HG02970 (cell line): Measurements from ENCODE around the gene NFATC2.

Experiments
- ATAC-seq: cut with Tn5 transposase; IDR thresholded peaks from one replicate; pipeline ENCODE4 v1.9.1; 2021; ENCODE audit warnings: mild to moderate bottlenecking, moderate library complexity, moderate number of reproducible peaks; ENCODE audit not compliant: unreplicated experiment, low FRiP score

The NFATC2 gene

DNA sequence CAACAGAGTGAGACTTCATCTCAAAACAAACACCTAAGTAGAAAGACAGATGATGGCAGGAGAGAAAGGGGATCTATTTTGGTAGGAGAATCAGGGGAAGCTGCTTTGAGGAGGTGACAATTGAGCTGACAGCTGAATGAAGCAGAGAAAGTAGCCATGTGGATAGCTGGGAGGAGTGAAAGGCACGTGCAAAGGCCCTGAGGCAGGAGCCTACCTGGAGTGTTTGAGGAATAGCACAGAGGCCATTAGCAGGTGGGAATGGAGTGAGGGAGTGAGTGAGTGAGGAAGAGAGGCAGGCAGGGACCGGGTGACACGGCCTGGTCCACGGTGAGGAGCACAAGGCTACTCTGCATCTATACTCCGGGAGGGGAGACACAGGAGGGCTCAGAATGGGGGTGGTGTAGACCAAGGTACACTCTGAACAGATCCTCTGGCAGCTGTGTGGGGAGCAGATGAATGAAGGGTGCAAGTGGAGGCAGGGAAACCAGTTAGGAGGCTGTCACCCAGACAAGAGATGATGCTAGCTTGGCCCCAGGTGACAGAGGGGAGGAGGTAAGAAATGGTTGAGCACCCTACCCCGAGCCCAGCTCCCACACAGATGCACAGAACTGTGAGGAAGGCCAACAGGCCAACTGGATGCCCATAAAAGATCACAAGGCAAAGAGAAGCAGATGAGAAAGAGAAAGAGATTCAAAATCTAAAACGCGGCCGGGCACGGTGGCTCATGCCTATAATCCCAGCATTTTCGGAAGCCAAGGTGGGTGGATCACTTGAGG is 43.6 kb downstream of the NFATC2 start:
- ATAC-seq: no peak

DNA sequence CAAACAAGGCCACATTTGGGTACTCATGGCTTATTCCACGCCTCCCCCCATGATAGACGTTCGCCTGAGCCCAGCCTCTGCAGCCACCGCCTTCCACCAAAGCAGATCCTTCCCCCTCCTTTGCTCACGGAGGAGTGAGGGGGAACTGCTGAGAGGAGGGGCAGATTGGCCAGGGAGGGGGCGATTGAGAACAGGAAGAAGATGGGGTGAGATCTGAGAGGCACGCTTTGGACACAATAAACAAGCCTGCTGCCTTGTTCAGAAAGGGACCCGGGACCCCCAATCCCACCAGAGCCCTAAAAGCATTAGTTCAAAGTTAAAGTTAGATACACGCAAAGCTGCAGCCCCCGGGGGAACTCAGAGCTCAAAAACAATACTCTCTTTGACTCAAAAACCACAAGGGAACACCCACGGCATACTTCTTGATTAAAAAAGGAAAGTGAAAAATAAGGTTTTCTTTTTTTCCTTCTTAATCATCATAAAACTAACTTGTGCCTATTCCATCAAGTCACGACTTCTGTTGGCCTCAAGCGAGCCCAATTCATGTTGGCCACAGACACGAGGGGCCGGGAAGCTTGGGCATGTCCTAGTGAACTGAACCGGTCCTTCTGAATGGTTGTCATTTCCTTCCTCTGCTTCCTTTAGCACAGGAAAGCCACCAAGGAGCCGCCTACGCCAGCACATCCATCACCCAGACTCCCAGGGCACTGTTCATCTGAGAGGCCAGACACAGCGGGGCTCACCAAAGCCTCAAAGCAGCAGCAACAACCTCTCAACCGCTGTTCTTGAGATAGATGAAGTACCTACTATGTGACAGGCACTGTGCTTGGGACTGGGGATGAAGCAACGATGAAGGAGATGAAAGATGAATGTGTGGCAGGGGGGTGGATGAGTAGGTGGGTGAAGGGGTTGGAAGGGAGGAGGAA is 44.7 kb downstream of the NFATC2 start:
- no peak for ATAC-seq

DNA sequence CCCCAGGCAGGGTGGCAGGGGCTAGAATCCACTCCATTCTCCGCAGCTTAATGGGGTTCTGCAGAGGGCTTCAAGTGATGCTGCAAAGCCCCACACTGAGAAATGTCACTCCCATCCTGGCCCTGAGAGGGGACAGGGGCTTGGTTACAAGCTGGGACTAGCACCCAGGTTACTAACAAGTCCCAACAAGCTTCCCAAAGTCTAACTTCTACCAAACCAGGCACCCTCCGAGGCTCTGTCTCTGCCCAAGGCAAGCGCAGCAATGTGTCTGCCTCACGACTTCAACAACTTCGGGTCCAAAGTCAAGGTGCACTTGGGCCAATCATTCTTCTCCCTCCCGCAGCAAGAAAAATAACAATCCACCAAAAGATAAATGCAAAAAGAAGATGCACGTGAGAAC is 45.6 kb downstream of the NFATC2 start:
- ATAC-seq: no peak

DNA sequence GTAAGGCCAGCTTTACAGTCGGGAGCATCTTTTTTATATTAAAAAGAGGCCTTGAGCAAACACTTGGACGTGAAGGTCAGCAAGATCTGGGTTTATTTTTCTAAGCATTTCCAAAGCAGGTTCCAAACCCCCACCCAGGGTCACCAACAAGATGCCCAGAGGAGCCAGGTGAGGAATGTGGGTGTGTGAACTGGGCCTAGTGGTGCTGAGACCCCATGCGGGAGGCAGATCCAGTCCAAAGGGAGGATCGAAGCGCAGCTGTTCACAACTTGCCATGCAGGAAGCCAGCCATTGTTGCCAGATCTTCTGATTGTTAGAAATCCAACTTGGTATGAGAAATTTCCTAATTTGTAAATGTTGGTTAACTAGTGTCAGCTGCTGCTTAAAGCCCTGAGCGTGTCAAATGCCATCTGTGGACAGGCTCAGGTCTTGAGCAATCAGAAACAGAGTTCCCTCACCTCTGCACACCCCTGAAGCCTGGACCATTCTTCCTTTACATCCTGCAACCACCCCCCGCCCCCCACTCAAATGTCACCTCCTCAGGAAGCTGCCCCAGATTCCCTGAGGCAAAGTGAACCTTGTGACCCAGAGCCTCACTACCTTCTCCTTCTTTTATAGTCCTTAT is 46.5 kb downstream of the NFATC2 start:
- ATAC-seq: no peak

DNA sequence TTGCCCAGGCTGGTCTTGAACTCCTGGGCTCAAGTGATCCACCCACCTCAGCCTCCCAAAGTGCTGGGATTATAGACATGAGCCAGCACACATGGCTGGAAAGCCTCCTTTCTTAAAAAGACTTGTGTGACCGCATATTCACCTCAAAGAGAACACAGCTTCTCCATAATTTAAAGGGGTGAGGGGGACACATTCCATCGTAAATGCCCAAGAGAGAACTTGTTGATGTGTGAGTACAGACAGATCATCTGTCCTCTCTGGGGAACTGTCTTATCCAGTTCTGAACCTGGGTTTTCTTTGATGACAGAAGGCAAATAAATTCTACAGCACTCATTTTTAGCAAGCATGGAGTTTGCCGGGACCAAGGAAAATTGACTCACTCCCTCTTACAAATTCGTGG is 47.2 kb downstream of the NFATC2 start:
- no peak for ATAC-seq

DNA sequence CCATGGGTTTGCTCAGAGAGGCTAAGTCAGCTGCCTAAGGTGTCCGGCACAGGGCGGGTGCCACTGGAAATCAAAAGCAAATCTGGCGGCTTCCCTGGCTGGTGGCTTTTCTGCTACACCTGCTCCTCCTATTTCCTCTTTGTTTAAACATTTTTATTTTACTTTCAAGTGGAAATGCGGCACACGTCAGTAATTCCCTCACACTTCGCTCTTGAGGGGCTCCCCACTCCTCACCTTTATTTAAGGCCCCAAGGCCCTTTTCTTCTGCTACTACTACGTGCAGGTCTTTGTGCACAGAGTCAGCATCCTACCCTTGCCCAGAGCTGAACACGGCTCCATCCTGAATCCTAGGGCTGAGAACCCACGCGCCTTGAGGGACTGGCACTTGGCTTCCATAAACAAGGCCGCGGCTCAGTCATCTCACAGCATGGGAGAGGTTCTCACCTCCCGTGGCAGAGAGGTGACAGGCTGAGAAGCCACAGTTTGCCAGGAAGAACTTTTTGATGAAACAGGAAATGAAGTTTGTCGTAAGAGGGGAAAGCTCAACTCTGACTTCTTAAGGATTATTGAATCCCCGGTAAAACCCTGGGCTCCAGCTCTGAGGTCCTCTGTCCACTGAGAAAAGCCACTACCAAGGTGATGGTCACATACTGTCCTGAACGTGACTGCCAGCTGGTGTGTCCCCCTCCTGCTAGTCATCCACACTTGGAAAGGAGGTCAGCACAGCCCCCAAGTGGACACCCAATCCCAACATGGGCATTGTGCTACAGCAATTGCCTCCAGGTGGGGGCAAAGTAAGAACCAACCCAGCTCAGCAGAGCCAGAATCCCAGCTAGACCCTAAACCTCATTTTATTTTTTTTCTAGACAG is 48.0 kb downstream of the NFATC2 start:
- no peak for ATAC-seq

DNA sequence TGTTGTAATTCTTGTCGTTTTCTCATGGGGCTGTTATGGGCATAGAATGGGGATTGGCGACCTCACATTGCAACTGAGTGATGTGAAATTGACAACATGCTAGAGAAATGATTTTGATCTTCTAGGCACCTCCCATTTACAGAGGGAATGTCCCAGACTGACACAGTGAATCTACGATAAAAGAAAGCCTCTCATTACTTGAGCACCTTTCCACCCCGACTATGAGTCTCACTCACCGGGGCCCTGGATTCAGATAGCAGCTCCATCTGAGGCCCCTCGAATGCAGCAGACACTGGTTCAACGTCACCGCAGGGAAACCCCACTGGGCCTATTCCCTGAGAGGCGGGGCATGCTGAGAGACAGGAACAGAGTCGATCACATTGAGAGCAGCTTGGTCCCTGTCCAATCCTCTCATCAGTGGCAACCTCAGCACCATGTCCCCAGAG is 49.1 kb downstream of the NFATC2 start:
- no peak for ATAC-seq

DNA sequence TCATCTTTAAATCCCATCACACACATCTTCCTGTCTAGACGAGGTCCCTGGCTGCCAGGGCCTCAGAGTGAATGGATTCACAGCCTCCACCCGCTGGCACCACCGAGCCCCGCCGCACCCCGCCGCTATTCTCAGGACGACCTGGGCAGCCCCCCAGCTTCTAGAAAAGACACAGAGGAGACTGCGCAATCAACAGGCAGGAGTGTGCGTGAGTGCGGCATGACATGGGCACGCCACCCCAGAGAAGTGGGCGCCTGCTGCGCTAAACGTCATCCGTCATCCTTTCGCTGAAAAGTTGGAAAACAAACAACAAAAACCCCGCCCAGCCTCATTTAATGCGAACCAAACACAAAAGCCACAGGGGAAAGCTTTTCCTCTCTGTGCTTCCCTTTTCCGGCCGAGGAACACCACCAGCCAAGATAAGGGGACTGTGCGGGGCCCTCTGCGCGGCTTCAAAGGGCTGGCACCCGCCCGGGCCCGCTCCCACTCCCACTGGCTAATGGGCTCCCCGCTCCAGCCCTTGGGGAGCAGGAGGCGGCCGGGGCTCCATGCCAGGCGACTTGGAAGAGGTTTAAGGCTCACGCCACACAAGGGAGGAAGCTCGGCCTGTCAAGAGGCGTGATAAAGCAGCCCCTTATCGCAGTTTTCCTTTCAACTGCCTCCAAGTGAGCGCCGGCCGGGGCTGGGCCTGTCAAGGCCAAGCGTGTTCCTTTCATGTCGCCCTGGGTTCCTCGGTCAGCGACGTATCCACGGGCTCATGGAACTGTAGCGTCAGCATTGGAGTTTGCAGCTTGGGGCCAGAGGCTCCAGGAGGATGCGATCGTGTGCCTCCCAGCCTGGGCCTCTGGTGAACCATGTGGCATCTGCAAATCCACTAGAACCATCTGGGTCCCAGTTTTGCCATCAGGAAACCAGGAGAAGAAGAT is 50.1 kb downstream of the NFATC2 start:
- ATAC-seq: no peak

DNA sequence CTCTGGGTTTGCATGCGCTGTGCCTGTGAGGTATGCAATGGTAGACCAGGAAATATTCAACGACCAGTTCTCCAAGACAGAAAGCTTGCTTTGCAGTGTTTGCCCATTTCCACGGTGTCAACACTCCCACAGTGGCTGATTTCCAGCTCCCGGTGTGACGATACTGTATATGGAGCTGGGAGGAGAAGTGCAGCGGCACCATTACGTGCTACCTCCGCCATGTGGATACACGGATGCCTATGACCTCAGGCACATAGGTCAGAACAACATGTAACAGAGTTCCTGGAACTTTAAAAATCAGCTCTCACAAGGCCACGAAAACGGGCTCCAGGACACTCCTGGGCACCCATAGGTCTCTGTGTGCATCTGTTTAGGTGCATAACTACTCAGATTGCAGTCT is 51.1 kb downstream of the NFATC2 start:
- no peak for ATAC-seq

DNA sequence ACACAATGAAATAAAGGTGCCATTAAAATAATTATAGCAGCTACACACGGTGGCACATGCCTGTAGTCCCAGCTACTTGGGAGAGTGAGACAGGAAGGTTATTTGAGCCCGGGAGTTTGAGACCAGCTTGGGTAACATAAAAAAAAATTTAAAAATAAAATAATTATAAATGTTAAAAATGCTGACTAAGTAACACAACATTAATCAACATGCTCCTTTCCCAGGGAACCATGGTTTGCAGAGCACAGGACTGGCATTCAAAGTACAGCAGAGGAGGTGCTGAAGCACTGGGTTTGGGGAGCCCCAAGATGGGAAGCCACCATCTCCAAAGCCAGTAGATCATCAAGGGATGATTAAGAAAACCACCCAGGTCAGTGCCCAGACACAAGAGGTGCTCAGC is 51.9 kb downstream of the NFATC2 start:
- no peak for ATAC-seq

DNA sequence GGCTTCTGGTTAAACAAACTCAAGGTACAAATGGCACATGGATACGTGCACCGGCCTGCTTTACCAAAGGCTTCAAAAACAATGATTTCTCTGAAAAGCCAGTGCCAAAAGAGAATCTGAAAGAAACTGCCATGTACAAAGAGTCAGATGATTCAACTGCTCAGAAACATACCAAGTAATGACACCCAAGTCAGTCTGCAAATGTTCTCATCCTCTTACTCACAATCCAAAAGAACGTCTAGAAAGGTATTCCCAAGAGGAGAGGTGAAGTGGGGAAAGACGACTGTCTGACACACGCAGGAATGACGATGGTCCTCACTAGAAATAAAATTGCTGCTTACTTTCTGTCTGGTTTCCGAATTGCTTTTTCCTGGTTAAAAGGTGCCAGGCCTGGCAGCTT is 52.9 kb downstream of the NFATC2 start:
- no peak for ATAC-seq

DNA sequence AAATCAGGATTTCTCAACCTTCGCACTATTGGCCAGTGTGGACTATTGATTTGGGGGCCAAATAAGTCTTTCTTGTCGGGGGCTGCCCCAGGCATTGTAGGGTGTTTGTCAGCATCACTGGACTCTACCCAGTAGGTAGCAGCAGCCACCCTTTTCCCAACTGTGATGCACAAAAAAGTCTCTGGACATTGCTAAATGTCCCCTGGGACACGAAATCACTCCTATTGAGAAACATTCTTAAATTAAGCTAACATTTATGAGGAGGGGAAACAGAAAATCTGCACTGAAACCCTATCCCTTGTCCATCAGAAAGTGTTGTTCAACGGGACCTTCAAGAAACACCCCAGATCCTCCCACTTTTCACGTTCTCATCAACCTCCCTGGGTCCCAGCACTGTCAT is 54.2 kb downstream of the NFATC2 start:
- no peak for ATAC-seq

DNA sequence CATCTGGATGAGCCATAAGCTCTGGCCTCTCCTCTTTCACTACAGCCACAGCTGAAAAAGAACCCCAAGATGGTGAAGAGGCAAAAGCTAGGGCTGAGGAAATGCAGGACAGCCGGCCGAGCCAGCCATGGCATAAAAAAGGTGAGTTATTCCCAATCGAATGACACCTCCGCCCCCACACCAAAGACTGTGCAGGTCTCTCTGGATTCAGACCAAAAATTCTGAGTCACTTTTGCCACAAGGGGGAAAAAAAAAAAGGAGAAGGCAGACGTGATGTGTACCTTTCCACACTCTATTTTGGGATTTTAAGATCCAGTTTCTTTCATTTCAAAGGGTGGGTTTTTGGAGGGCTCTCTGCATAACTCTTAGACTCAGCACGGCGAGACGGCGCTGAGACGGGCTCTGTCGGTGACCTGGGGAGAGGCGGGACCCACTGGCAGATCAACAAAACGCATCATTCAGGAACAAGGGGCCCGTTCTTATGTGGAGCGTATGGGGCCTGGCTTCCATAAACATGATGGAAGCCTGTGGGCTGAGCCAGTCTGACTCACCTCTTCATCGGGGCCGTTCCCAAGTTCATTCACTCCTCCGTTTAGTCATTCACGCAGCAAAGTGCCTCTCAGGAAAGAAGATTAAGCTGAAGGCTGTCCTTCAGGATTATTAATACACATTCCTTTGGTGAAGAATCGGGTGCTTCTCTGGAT is 54.8 kb downstream of the NFATC2 start:
- ATAC-seq: no peak

DNA sequence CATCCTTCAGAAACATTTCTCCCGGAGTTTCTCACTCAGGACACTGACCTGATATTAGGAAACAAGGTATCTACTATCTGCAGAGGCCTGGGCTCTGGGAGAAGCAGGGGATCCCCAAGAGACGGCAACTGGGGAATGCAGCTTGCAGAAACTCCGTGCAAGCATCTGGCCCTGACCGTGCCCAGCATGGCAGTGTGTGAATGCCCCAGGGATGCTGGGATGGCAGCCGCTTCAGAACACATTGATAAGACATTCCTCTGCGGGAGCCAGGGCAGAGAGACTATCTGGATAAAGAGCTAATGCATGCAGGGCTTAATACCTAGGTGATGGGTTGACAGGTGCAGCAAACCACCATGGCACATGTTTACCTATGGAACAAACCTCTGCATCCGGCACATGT is 55.4 kb downstream of the NFATC2 start:
- ATAC-seq: no peak

DNA sequence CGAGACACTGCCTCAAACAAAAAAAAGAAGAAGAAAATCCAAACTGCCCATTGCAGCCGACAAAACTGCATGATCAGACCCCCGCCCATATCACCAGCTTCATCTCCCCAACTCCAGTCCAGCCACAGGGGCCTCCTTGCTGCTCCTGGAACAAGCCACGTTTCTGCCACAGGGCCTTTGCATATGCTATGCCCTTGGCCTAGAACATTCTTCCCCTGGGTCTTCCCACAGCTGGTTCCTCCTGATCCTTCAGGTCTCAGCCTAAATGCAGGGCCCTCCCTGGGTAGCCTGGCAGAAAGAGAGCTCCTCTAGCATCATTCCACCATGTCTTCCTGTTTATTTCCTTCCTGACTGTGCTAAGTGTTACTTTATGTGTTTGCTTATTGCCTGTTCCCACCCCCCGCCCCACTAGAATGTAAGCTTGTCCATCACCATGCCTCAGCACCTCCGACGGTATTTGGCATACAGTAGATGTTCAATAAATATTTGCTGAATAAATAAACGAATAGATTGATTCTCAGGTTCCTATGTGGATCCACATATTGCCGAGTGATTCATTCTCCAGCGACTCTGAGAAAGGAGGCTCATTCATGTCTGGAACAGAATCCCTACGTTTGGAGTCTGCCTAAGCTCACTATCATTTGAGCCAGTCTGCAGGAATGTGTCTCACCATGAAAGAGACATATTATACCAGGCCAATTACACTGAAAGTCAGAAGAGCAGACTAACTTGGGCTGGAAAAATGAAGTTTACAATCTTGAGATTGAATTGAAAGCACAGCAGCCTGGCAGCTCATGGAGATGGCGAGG is 56.1 kb downstream of the NFATC2 start:
- ATAC-seq: no peak

DNA sequence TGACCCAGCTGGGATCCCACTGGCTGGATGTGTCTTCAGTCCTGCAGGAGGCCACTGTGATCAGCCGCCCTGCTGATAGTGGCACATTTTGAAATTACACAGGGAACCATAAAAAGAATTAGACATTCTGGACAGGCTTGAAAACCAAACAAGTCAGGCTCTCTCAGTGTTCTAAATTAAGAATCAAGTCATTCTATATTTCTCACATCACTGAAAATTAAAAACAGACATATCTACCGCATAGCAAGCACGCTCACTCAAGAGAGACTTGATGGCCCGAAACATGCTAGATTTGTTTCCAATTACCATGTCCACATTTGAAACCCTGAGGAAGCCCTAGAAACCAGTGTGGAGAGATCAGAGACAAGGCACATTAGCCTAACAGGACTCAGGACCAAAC is 57.7 kb downstream of the NFATC2 start:
- no peak for ATAC-seq

DNA sequence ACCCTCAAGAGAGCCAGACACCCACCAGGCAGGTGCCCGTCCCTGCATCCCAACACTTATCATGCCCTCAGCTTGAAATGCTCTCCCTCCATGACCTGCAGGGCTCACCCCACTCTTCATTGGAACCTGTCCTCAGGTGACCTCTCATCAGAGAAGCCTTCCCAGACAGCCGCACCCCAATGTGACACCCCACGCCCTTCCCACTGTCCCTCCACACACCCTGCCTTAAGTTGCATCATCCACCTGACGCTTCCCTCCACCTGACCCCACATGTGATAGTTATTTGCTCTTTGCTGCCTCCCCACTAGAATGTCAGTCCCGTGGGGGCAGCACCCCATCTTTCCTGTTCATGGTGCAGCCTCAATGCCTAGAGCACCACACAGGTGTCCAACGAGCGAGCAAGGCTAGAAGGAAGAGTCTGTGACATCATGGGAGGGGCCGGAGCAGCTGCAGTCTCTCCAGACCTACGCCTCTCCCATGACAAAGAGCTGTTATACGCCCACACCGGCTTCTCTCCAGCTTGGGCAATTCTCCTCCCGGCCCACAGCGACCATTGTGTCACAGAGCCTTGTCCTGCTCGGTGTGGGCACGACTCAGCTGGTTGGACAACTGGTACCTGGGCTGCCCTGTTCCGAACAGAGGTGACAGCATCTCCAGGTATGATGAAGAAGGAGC is 58.2 kb downstream of the NFATC2 start:
- ATAC-seq: no peak
